Activated T-helper 2 cell treated with anti-CD3 and anti-CD28 coated beads, Interferon-gamma antibody, Interleukin-2, Interleukin-4, amounts not matched to agents 10 μg/mL and 5 μg/mL and 100 μg/mL, durations not matched to agents 14 hours and 24 hours and 36 hours (primary cell): Measurements from ENCODE around the gene NCAPG2. TPM values are rescaled to one million over a fixed set of nuclear protein-coding genes. Genes with fewer than 3 reads are reported as not detected.
A peak's percentile ranks its signal among the peaks of the same experiment; 100 is the strongest.
"Not testable (repeated sequence)": the region's sequence is repeated elsewhere in the genome, so short reads cannot be mapped to it uniquely, and the experiment has no call there.

Experiments used
- DNase-seq: peaks from one replicate; pipeline ENCODE4 v3.0.0; 2021; ENCODE audit warnings: low spot score
- H3K27ac Mint-ChIP-seq: one replicate; pipeline ENCODE4 v1.8.0; 2021; ENCODE audit warnings: mixed read lengths
- H3K27me3 Mint-ChIP-seq: one replicate; pipeline ENCODE4 v1.8.0; 2021; ENCODE audit warnings: low read depth, mixed read lengths
- H3K36me3 Mint-ChIP-seq: one replicate; pipeline ENCODE4 v1.8.0; 2021; ENCODE audit warnings: low read depth, mixed read lengths
- H3K4me1 Mint-ChIP-seq: one replicate; pipeline ENCODE4 v1.8.0; 2021; ENCODE audit warnings: low read depth, mixed read lengths
- H3K4me3 Mint-ChIP-seq: one replicate; pipeline ENCODE4 v1.8.0; 2021; ENCODE audit warnings: low read depth, mild to moderate bottlenecking, moderate library complexity, mixed read lengths
- H3K9me3 Mint-ChIP-seq: one replicate; pipeline ENCODE4 v1.8.0; 2021; ENCODE audit warnings: mixed read lengths
- intact Hi-C: fragments of 100-400 bp; cut with micrococcal nuclease; formaldehyde crosslinking; loops from one replicate; pipeline ENCODE4 v1.15.1; 2023
- total RNA-seq: library from RNA; stranded (reverse); gene quantifications from 2 replicates; pipeline ENCODE4 v1.2.3, GENCODE V29; 2022

The NCAPG2 gene
- total RNA-seq, 1 donor from 2014 or later = 94.7 TPM

DNA sequence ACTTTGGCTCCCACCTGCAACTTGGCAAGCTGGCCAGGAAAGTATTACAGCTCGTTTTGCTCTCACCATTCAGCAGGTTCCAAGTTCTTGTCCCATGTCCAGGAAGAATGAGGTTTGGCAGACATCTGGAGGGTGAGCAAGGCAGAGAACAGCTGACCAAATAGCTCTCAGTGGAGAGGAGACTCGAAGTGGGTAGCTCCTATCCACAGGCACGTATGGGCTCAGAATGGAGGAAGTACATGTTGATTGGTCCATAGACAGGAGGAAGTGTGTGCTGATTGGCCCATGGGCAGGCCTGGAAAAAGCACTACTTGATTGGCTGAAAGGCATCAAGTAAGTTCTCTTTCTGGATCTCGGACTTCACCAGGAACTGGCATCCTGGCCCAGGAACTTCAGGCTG is 3.0 kb upstream of the NCAPG2 start:
- Mint-ChIP-seq H3K36me3 (peaks cover 28% of the 10 kb centered on the region), H3K9me3 (peaks cover 14% of the 10 kb centered on the region), H3K27me3 (no peaks in the 10 kb centered on the region), H3K4me3 (no peak overlapping the region), H3K4me1 (peaks cover 29% of the 10 kb centered on the region), H3K27ac (no peak overlapping the region)
- no peak for DNase-seq
- intact Hi-C loops = loop anchor here (10.0 kb wide), 1 partner anchor 147 kb away; the partner anchor contains the start of gene DYNC2I1

DNA sequence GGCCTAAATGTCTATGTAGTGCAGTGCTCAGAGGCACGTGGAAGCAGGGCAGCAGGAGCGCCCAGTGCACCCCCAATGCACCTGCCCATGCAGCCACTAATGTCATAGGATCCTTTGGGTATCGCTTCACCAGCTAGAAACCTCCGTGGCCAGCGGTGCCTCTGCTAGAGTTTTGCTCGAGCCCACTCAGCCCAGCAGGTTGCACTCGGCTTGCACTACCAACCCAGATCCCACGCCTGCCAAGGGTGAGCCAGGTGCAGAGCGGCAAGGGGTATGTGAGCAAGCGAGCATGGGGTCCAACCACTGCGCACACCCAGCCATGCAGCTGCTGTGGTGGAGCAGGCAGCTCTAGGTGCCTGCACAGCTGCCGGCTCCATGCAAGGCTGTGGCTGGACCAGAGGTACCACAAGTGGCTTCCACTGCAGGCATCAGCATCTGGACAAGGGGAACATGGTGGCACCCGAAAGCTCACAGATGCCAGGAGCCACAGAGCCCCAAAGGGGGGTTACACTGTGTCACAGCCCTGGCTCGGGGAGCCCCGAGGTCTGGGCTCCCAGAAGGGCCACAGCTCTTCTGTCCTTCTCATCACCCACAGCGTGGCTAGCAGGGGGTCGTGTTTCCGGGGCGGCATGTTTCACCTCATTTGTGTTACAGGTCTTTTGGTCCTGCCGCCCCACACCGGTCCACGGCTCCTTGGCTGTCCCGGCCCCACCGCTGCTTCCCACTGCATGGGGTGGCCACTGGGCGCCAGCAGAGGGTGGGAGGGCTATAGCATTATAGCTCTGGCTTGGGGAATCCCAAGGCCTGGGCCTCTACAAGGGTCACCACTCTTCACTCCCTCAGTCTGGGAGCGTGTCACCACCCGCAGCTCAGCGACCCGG is 2.3 kb upstream of the NCAPG2 start:
- Mint-ChIP-seq H3K4me1 (peaks cover 33% of the 10 kb centered on the region), H3K27ac (no peak overlapping the region), H3K36me3 (peaks cover 31% of the 10 kb centered on the region), H3K9me3 (peaks cover 14% of the 10 kb centered on the region), H3K4me3 (peak overlapping the region; percentile 77), H3K27me3 (no peaks in the 10 kb centered on the region)
- DNase-seq = no peak
- intact Hi-C loops = loop anchor here (10.0 kb wide), 1 partner anchor 148 kb away; the partner anchor contains the start of gene DYNC2I1

DNA sequence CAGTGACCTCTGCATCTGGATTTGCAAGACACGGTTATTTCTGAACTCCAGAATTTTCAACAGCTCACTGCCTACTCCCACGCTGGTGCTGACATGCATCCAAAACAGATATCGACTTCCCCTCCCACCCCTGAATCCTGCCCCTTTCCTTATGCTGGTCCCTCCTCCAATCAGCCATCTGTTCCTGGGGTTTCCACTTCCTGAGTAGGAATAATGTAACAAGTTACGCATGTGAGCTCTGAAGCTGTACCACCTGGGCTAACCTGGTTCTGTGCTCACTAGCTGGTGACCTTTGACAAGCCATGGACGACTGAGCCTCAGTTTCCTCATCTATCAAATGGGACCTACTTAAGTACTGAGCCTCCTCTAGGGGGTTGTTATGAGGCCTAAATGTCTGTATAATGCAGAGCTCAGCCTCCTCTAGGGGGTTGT is 1.7 kb upstream of the NCAPG2 start:
- no peaks in the 10 kb centered on the region for H3K27me3 Mint-ChIP-seq
- H3K4me3 Mint-ChIP-seq = peak overlapping the region; percentile 77
- H3K9me3 Mint-ChIP-seq = peaks cover 14% of the 10 kb centered on the region
- DNase-seq = no peak
- intact Hi-C loops = loop anchor here (10.0 kb wide), 1 partner anchor 149 kb away; the partner anchor contains the start of gene DYNC2I1
- H3K36me3 Mint-ChIP-seq = peaks cover 37% of the 10 kb centered on the region
- peak overlapping the region; percentile 61 for H3K27ac Mint-ChIP-seq
- peaks cover 39% of the 10 kb centered on the region for H3K4me1 Mint-ChIP-seq

DNA sequence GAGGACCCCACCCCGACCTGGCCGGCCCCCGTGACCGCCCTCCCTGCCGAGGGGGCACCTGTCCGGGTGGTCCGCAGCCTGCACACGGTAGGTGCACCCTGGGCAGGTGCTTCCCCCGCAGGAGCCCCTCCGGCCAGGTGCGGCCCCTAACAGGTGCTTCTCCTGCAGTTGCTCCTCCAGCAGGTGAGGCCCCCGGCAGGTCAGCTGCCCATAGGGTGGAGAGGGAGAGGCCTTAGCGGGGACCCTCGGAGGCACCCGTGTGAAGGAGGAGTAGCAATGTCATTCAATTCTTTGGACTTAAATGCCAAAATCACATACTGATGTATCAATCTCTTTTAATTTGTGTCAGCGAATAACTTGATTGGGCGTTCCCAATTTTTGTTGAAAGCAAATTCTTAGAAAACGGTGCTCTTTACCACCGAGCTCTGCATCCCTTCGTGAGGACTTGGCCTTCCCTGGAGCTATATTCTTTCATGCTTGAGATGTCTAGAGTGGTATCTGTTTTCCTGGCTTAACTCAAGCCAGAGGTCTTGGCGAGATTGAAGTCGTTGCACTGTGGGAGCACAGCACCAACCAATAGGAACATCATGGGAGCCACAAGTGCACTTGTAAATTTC is 738 bp upstream of the NCAPG2 start:
- Mint-ChIP-seq H3K4me3 (peak overlapping the region; percentile 82), H3K27ac (peak overlapping the region; percentile 47), H3K9me3 (peaks cover 9% of the 10 kb centered on the region), H3K4me1 (peaks cover 40% of the 10 kb centered on the region), H3K36me3 (peaks cover 40% of the 10 kb centered on the region), H3K27me3 (no peaks in the 10 kb centered on the region)
- DNase-seq = no peak
- intact Hi-C loops = loop anchor here (2.0 to 10.0 kb wide), 4 partner anchors 49 to 271 kb away; partner anchors contain the start of genes DYNC2I1 and ESYT2

DNA sequence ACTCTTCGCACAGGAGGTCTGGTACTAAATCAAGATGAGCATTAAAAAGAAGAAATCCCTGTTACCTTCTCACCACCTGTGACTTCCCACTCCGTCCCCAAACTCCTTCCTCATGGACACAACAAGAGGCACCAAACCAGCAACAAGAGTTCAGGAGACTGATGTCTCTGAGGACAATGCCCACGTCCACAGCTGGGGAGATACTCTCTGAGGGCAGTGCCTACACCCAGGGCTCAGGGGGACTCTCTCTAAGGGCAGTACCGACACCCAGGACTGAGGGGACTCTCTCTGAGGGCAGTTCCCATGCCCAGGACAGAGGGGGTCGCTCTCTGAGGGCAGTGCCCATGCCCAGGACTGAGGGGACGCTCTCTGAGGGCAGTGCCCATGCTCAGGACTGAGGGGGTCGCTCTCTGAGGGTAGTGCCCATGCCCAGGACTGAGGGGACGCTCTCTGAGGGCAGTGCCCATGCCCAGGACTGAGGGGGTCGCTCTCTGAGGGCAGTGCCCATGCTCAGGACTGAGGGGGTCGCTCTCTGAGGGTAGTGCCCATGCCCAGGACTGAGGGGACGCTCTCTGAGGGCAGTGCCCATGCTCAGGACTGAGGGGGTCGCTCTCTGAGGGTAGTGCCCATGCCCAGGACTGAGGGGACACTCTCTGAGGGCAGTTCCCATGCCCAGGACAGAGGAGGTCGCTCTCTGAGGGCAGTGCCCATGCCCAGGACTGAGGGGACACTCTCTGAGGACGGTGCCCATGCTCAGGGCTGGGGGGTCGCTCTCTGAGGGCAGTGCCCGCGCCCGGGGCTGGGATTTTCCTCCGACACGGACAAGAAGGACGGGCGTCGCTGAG is 703 bp downstream of the NCAPG2 start:
- Mint-ChIP-seq H3K4me1 (peaks cover 51% of the 10 kb centered on the region), H3K27ac (peak overlapping the region; percentile 87), H3K36me3 (peaks cover 48% of the 10 kb centered on the region), H3K4me3 (peak overlapping the region; percentile 82)
- intact Hi-C loops = loop anchor here (2.0 to 10.0 kb wide), 4 partner anchors 47 to 273 kb away; partner anchors contain the start of genes DYNC2I1 and ESYT2
- not testable (repeated sequence) for DNase-seq, H3K9me3 Mint-ChIP-seq, H3K27me3 Mint-ChIP-seq

DNA sequence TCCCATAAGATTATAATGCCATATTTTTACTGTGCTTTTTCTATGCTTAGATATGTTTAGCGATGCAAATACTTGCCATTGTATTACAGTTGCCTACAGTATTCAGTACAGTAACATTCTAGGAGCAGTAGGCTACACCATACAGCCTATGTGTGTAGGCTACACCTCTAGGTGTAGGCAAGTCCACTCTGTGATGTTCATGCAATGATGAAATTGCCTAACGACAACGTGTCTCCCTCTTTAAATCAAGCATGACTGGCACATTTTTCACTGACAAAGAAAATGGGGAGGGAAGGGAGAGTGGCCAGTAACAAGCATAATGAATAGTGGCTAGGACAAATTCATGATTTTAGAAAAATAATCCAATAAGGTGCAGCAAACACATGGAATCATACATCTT is 1.7 kb downstream of the NCAPG2 start:
- Mint-ChIP-seq H3K27me3 (no peaks in the 10 kb centered on the region), H3K27ac (peak overlapping the region; percentile 76), H3K4me3 (peak overlapping the region; percentile 82), H3K36me3 (peaks cover 54% of the 10 kb centered on the region), H3K9me3 (peaks cover 5% of the 10 kb centered on the region), H3K4me1 (peaks cover 53% of the 10 kb centered on the region)
- no peak for DNase-seq
- intact Hi-C loops = loop anchor here (10.0 kb wide), 1 partner anchor 152 kb away; the partner anchor contains the start of gene DYNC2I1

DNA sequence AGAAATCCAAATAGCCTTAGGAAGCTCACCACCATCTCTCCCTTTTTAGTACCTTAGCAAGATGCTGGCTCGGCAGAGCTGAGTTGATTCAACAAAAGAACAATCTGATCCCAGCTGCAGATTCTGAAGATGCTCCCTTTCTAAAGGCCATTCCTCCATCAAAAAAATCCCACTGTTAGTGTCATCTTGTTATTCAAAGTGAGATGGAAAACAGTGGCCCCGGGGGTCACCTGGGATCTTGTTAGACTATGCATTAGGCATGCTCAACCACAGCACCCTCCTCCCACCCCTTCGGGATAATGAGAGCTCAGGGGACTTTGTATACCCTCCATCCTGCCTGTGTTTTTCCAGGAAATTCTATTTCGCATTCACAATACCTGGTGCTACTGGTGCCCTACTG is 2.4 kb downstream of the NCAPG2 start:
- H3K4me3 Mint-ChIP-seq = peak overlapping the region; percentile 82
- no peak for DNase-seq
- H3K36me3 Mint-ChIP-seq = peaks cover 53% of the 10 kb centered on the region
- intact Hi-C loops = loop anchor here (10.0 kb wide), 1 partner anchor 153 kb away; the partner anchor contains the start of gene DYNC2I1
- peak overlapping the region; percentile 56 for H3K27ac Mint-ChIP-seq
- peaks cover 55% of the 10 kb centered on the region for H3K4me1 Mint-ChIP-seq
- no peaks in the 10 kb centered on the region for H3K27me3 Mint-ChIP-seq
- H3K9me3 Mint-ChIP-seq = no peaks in the 10 kb centered on the region

DNA sequence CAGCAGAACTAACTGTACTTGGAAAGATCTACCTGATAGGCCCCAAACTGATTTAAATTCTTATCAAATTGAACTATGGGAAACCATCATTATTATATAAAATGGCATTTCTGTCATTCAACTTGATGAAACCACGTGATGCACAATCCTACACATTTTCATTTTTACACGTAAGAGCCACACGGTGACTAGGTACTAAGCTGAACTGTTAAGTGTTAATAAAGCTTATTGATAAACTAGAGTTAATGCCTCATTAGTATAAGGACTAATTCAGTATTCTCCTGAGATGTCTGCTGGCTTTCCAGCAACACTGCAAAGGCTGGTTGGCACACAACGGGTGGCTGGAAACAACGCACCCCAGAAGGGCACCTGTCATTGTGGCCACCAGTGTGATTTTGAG is 4.6 kb downstream of the NCAPG2 start:
- H3K27me3 Mint-ChIP-seq = no peaks in the 10 kb centered on the region
- H3K36me3 Mint-ChIP-seq = peaks cover 74% of the 10 kb centered on the region
- intact Hi-C loops = loop anchor here (10.0 kb wide), 1 partner anchor 155 kb away; the partner anchor contains the start of gene DYNC2I1
- no peaks in the 10 kb centered on the region for H3K9me3 Mint-ChIP-seq
- no peak overlapping the region for H3K27ac Mint-ChIP-seq
- no peak overlapping the region for H3K4me3 Mint-ChIP-seq
- no peak for DNase-seq
- H3K4me1 Mint-ChIP-seq = peaks cover 61% of the 10 kb centered on the region

DNA sequence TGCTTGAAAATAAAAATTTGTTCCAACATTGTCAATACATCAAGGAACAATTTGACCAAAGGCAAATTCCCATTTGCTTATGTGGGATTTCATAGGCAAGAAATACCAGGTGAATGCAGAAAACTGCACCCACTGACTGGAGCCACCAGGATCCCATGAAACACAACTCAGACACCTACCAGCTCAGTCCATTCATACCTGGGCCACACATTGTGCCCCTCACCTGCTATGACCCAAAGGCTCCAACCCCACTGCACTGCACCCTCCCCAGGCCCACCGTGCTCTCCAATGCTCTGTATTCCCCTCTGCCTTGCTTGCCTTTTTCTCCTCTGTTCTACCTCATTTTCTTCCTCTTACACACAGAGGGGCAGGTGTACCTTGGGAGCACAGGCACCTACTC is 5.3 kb downstream of the NCAPG2 start:
- no peak overlapping the region for H3K27ac Mint-ChIP-seq
- H3K4me3 Mint-ChIP-seq = no peak overlapping the region
- peaks cover 81% of the 10 kb centered on the region for H3K36me3 Mint-ChIP-seq
- DNase-seq = no peak
- H3K9me3 Mint-ChIP-seq = no peaks in the 10 kb centered on the region
- no peaks in the 10 kb centered on the region for H3K27me3 Mint-ChIP-seq
- peaks cover 67% of the 10 kb centered on the region for H3K4me1 Mint-ChIP-seq
- intact Hi-C loops = no loop called here

DNA sequence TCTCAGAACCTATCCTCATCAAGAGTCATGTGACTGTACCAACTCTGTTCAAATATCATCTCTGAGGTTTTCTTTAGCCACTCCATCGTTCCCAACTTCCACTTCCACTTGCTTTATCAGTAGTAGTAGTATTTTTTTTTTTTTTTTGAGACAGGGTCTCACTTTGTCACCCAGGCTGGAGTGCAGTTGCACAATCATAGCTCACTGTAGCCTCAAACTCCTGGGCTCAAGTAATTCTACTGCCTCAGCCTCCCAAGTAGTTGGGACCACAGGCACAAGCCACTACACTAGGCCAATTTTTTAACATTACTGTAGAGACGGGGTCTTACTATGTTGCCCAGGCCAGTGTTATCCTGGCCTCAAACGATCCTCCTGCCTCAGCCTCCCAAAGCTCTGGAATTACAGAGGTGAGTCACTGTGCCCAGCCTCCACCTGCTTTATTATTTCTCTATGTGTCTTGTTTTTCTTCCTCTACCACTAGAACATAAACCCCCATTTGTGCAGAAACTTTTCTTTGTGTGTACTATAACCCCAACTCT is 5.9 kb downstream of the NCAPG2 start:
- Mint-ChIP-seq H3K4me3 (no peak overlapping the region), H3K9me3 (no peaks in the 10 kb centered on the region), H3K4me1 (peaks cover 69% of the 10 kb centered on the region), H3K36me3 (peaks cover 84% of the 10 kb centered on the region), H3K27ac (no peak overlapping the region), H3K27me3 (no peaks in the 10 kb centered on the region)
- DNase-seq = no peak
- intact Hi-C loops = no loop called here

DNA sequence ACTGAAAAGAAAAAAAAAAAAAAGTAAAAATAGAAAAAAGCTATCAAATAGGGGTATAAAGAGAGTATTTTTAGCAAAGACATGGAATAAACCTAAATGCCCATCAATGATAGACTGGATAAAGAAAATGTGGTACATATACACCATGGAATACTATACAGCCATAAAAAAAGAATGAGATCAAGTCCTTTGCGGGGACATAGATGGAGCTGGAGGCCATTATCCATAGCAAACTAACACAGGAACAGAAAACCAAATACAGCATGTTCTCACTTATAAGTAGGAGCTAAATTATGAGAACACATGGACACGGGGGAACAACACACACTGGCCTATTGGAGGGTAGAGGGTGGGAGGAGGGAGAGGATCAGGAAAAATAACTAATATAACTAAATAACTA is 7.0 kb downstream of the NCAPG2 start:
- H3K4me3 Mint-ChIP-seq, intact Hi-C loops, H3K9me3 Mint-ChIP-seq, DNase-seq, H3K27me3 Mint-ChIP-seq, H3K27ac Mint-ChIP-seq: not testable (repeated sequence)
- Mint-ChIP-seq H3K4me1 (peaks cover 63% of the 10 kb centered on the region), H3K36me3 (peaks cover 80% of the 10 kb centered on the region)
